ENCODE results near the gene AGGF1.

The AGGF1 gene

DNA sequence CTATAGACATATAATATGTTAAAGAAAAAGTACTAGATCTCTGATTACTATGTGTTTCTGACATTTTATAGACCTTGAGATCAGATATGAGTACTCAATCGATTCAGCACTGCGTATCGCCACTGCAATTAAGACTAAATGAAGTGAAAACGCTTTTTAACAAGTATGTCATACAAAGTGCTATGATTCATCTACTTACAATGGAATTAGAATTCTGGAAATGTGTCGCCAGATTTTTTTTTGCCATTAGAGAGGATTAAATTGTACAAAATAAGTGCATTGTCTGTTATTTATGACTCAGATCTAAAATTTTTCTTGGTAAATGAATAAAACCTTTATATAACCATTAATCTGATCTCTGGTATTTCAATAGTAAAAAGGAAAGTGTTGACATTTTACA is 20.0 kb upstream of the AGGF1 start:
- Mint-ChIP-seq H3K4me1 (ENCODE audit: low read depth) (peaks cover 11% of the 10 kb centered on the region), H3K4me3 (no peak overlapping the region), H3K36me3 (ENCODE audit: low read depth) (no peaks in the 10 kb centered on the region), H3K27me3 (ENCODE audit: low read depth) (peaks cover 28% of the 10 kb centered on the region), H3K9me3 (no peaks in the 10 kb centered on the region), H3K27ac (no peak overlapping the region)
- no peak for DNase-seq (ENCODE audit: low spot score)

DNA sequence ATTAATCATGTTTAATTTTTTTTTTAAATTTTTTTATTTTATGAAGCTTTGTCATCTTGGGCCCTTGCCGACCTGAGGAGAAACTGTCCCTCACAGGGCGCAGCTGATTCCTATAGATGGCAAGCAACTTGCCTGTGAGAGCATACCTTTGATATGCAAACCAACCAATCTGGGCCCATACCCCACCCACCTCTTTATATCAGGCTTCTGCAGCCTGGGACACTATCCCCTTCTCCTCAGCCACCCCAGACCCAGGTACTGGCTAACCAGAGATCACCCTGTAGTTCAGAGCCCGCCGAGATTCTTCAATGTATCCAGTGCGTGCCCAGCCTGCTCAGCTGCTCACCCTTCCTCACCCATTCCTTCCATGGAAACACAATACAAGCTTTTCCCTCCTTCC is 18.7 kb upstream of the AGGF1 start:
- Mint-ChIP-seq H3K4me1 (ENCODE audit: low read depth) (peaks cover 11% of the 10 kb centered on the region), H3K4me3 (no peak overlapping the region), H3K27me3 (ENCODE audit: low read depth) (peaks cover 22% of the 10 kb centered on the region), H3K9me3 (no peaks in the 10 kb centered on the region), H3K36me3 (ENCODE audit: low read depth) (no peaks in the 10 kb centered on the region), H3K27ac (no peak overlapping the region)
- DNase-seq (ENCODE audit: low spot score) = no peak

DNA sequence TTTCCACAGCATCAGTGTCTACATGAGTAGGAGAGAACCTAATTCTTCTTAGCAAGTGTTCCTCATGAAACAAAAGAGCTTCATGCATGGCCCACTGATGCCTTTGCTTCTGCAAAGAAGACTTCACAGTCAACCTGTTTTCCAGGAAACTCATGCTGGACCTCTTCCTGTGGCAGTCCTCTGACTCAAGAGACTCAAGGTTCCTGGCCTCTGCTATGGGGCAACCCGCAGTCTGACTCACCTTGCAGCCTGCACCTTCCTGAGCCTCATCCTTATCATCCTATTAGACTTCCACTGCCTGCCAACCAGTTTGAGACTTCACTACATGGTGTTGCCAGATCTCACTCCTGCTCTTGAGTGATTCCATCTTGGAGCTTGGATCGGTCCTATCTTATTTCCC is 17.6 kb upstream of the AGGF1 start:
- no peak for DNase-seq (ENCODE audit: low spot score)
- Mint-ChIP-seq H3K4me3 (no peak overlapping the region), H3K36me3 (ENCODE audit: low read depth) (no peaks in the 10 kb centered on the region), H3K27me3 (ENCODE audit: low read depth) (peaks cover 12% of the 10 kb centered on the region), H3K9me3 (no peaks in the 10 kb centered on the region), H3K27ac (no peak overlapping the region), H3K4me1 (ENCODE audit: low read depth) (peaks cover 11% of the 10 kb centered on the region)

DNA sequence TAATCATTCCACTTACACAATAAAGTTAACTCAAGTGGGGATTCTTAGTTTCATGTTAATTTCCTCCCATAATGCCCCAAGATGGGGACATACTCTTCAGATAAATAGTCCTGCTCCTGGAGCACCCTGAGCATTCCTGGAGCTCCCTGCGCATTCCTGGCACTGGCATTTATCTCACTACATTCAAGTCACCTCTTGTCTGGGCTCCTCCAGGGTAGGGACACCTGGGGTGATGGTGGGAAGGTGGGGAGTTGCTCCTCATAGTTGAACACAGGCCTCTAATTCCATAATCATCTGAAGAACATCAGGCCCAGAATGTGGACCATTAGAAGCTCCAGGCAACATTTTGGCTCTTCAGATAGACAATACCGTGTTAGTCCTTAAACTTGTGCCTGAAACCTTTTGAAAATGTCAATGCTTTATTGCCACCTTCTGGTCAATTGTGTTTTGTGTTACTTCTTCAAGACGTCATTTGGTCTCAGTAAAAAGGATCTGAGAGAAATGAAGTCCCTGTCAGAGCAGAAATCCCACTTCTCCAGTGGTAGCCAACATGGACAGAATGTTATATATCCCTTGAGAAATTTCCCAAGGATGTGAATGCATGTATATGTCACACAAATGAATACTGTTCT is 14.2 kb upstream of the AGGF1 start:
- DNase-seq (ENCODE audit: low spot score) = no peak
- Mint-ChIP-seq H3K4me1 (ENCODE audit: low read depth) (peaks cover 15% of the 10 kb centered on the region), H3K9me3 (no peaks in the 10 kb centered on the region), H3K36me3 (ENCODE audit: low read depth) (no peaks in the 10 kb centered on the region), H3K27ac (no peak overlapping the region), H3K27me3 (ENCODE audit: low read depth) (peaks cover 9% of the 10 kb centered on the region), H3K4me3 (no peak overlapping the region)

DNA sequence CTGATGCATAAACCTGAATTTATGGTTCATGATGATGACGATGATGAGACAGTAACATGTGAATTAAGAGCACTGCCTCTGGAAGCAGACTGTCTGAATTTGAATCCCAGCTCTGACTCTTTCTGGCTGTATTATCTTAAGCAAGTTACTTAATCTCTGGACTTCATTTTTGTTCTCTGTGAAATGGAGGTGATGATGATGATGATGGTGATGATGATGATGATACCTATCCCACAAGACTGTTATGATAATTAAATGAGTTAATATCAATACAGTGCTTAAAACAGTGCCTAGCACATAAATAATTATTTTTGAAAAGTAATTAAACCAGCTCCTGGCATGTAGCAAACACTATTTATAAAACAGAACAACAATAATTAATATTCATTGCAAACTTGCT is 13.2 kb upstream of the AGGF1 start:
- H3K4me3 Mint-ChIP-seq = no peak overlapping the region
- H3K9me3 Mint-ChIP-seq = no peaks in the 10 kb centered on the region
- peaks cover 15% of the 10 kb centered on the region for H3K4me1 Mint-ChIP-seq (ENCODE audit: low read depth)
- H3K27ac Mint-ChIP-seq = no peak overlapping the region
- DNase-seq (ENCODE audit: low spot score) = no peak
- H3K27me3 Mint-ChIP-seq (ENCODE audit: low read depth) = peaks cover 13% of the 10 kb centered on the region
- H3K36me3 Mint-ChIP-seq (ENCODE audit: low read depth) = no peaks in the 10 kb centered on the region

DNA sequence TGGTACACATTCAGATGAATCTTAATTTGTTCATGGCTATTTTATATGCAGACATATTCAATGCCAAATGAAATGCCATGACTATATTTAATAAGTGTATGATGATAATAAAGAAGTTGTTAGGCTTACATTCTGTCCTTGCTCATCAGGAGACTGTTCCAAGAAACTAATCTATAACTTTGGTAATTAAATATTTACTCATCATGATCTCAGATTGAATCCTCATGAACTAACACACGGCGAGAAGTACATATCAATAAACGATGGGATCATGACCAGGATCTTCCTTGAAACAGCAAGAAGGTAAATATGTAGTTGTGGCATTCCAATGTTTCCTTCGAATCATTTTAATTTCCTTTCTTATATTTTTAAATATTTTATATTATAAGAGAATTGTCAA is 12.5 kb upstream of the AGGF1 start:
- Mint-ChIP-seq H3K27me3 (ENCODE audit: low read depth) (peaks cover 15% of the 10 kb centered on the region), H3K27ac (no peak overlapping the region), H3K9me3 (no peaks in the 10 kb centered on the region), H3K4me3 (no peak overlapping the region), H3K4me1 (ENCODE audit: low read depth) (peaks cover 10% of the 10 kb centered on the region), H3K36me3 (ENCODE audit: low read depth) (no peaks in the 10 kb centered on the region)
- DNase-seq (ENCODE audit: low spot score) = no peak

DNA sequence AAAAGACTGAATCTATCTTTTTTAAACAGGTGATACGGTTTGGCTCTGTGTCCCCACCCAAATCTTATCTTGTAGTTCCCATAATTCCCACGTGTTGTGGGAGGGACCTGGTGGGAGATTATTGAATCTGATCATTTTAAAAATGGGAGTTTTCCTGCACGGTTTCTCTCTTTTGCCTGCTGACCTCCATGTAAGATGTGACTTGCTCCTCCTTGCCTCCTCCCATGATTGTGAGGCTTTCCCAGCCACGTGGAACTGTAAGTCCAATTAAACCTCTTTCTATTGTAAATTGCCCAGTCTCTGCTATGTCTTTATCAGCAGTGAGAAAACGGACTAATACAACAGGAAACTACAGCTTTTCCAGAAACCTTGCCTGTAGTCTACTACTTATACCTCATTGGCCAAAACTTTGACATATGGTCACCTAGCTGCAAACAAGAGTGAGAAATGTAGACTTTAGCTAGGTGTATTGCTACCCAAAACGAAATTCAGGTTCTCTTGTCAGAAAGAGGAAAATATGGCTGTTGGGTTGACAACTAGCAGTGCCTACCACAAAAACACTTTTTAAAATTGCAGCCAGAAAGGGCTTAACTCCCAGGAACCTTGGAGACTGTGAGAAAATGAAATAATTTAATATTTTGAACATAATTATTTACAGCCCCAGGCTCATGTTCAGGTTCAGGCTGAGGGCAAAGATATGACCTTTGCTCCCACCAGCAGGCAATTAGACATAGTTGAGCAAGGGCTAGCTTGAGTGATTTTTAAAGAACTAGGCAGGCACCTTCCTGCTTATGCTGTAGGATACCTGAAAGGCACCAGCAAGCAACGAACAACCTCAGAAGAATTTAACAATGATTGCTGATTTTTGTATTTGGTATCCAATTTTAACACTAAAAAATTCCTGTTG is 7.4 kb upstream of the AGGF1 start:
- H3K27me3 Mint-ChIP-seq (ENCODE audit: low read depth) = peaks cover 23% of the 10 kb centered on the region
- H3K9me3 Mint-ChIP-seq = peaks cover 7% of the 10 kb centered on the region
- no peak overlapping the region for H3K4me3 Mint-ChIP-seq
- DNase-seq (ENCODE audit: low spot score) = no peak
- peaks cover 6% of the 10 kb centered on the region for H3K4me1 Mint-ChIP-seq (ENCODE audit: low read depth)
- no peak overlapping the region for H3K27ac Mint-ChIP-seq
- H3K36me3 Mint-ChIP-seq (ENCODE audit: low read depth) = no peaks in the 10 kb centered on the region

DNA sequence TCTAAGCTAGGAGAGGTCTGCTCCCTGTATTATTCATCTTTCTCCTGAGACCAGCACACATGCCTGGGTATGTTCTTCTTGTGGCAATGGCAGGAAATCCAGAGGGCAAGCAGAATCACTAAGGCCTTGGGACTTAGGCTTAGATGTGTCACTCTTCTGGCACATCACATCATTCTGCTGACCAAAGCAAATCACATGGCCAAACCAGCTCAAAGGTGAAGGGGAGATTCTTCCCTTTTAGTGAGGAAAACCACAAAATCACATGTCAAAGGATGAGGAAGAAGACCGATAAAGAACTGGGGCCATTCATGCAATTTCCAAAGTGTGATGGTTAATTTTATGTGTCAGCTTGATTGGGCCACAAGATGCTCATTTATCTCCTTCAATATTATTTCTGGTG is 5.7 kb upstream of the AGGF1 start:
- Mint-ChIP-seq H3K4me3 (no peak overlapping the region), H3K27ac (no peak overlapping the region), H3K4me1 (ENCODE audit: low read depth) (peaks cover 6% of the 10 kb centered on the region), H3K36me3 (ENCODE audit: low read depth) (peaks cover 9% of the 10 kb centered on the region), H3K9me3 (peaks cover 24% of the 10 kb centered on the region), H3K27me3 (ENCODE audit: low read depth) (peaks cover 16% of the 10 kb centered on the region)
- DNase-seq (ENCODE audit: low spot score) = no peak

DNA sequence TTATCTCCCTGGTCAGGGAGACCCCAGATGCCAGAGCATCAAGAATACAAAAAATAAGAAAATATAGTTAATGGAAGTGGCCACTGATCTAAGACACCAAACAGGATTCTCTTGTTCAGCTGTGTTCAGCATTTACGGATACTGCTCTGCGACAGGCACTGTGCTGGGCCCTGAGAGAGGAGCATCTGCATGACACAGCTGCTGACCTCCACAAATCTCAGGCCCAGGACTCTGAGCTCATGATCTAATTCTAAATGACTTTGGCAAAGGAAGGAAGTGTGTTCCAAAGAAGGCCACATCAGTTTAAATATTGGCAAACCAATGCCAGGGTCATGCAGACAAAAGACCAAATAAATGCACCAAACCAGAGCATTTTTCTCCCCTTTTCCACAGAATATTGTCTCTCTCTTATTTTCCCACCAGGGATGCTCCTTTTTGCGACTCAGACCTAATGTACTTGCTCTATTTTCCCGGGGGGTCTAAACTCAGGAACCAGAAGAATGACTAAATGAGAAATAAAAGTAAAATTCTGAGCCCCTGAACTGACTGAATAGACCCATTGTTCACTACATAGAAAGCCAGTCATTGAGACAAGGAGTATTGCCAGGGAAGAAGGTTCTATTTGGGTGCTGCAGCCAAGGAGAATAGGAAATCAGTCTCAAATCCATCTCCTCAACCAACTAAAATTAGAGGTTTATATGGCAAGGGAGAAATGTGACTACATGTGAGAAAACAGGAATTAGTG is 1.4 kb upstream of the AGGF1 start:
- Mint-ChIP-seq H3K36me3 (ENCODE audit: low read depth) (peaks cover 32% of the 10 kb centered on the region), H3K9me3 (peaks cover 31% of the 10 kb centered on the region), H3K4me3 (no peak overlapping the region), H3K27me3 (ENCODE audit: low read depth) (peaks cover 3% of the 10 kb centered on the region), H3K4me1 (ENCODE audit: low read depth) (peaks cover 20% of the 10 kb centered on the region), H3K27ac (peak overlapping the region; percentile 57)
- no peak for DNase-seq (ENCODE audit: low spot score)

DNA sequence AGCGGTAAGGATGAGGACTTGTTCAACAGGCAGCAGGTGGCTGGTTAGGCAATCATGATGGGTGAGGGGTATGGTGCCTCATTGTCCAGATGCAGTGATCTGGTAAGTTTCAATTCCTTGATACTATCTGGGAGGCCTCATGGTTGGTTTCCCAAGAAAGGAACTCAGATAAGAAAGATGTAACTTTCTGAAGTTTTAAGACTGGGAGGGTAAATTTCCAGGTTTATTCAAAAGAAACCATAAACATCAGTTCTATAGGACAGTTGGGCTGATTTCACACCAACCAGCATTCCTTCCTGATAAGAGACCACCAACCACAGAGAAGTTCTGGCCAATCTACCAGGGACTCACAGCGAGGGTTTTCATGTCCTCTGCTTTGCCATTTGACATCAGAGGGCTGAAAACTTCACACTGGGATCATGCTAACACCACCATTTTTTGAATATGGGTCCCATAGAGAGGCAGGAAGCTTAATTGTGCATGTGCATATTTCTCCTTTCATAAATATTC is 773 bp upstream of the AGGF1 start:
- Mint-ChIP-seq H3K27me3 (ENCODE audit: low read depth) (peaks cover 3% of the 10 kb centered on the region), H3K4me1 (ENCODE audit: low read depth) (peaks cover 20% of the 10 kb centered on the region), H3K27ac (peak overlapping the region; percentile 92), H3K9me3 (peaks cover 31% of the 10 kb centered on the region), H3K36me3 (ENCODE audit: low read depth) (peaks cover 34% of the 10 kb centered on the region), H3K4me3 (peak overlapping the region; percentile 96)
- no peak for DNase-seq (ENCODE audit: low spot score)

DNA sequence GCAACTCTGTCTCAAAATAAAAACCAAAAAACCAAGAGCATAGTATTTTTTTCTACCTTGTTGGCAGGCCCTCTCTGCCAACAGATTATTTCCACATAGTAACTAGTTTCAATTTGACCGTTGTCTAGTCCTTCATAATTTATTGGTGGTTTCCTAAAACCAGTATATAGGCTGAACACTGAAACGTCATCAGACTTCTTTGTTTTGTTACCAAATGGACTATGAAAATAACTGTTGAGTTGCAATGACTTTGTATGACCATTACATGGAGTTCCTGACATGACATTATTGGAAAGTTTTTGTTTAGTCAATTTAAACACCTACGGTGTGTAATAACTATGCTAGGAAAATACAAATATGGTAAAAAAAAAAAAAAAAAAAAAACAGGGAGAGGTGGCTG is 1.7 kb downstream of the AGGF1 start:
- Mint-ChIP-seq H3K4me1 (ENCODE audit: low read depth) (peaks cover 23% of the 10 kb centered on the region), H3K36me3 (ENCODE audit: low read depth) (peaks cover 52% of the 10 kb centered on the region), H3K4me3 (peak overlapping the region; percentile 96), H3K27me3 (ENCODE audit: low read depth) (no peaks in the 10 kb centered on the region), H3K27ac (peak overlapping the region; percentile 92), H3K9me3 (peaks cover 31% of the 10 kb centered on the region)
- no peak for DNase-seq (ENCODE audit: low spot score)

DNA sequence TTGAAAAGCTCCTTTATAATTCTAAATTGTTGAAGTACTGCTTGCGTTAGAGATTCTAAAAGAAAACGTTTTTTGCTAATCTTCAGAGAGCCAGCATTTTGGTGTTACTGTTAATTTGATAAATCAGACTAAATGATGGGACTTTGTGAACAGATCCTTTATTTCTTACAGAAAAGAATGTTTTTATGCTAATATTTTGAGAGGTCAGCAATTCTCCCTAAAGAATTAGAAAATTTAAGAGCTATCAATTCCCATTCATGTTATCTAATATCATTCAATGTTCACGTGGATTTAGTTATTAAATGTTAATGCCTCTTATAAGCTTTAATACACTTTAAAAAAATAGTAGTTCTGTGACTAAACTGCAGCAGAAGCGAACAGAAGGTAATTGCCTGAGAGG is 2.4 kb downstream of the AGGF1 start:
- H3K27ac Mint-ChIP-seq = no peak overlapping the region
- H3K4me1 Mint-ChIP-seq (ENCODE audit: low read depth) = peaks cover 23% of the 10 kb centered on the region
- no peak overlapping the region for H3K4me3 Mint-ChIP-seq
- no peaks in the 10 kb centered on the region for H3K27me3 Mint-ChIP-seq (ENCODE audit: low read depth)
- peaks cover 57% of the 10 kb centered on the region for H3K36me3 Mint-ChIP-seq (ENCODE audit: low read depth)
- H3K9me3 Mint-ChIP-seq = peaks cover 25% of the 10 kb centered on the region
- DNase-seq (ENCODE audit: low spot score) = no peak

DNA sequence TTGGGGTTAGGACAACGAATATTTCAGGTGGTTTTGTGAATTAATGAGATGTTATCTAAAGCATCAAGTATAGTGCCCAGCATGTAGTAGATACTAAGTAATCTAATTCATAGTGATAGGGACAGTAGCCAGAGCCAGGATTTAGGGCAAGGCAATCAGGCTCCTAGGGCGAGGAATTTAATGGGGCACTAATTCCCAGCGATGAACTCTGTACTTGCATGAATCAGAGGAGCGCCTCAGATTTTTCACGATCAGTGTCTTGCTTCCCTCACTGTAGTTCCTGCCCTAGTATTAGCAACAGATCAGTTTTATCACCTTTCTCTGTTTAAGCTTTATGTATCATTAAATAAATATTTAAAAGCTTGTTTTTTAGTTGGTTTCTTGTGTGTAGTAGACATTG is 3.1 kb downstream of the AGGF1 start:
- DNase-seq (ENCODE audit: low spot score) = no peak
- H3K4me1 Mint-ChIP-seq (ENCODE audit: low read depth) = peaks cover 23% of the 10 kb centered on the region
- H3K27ac Mint-ChIP-seq = no peak overlapping the region
- H3K36me3 Mint-ChIP-seq (ENCODE audit: low read depth) = peaks cover 61% of the 10 kb centered on the region
- H3K9me3 Mint-ChIP-seq = peaks cover 18% of the 10 kb centered on the region
- peak overlapping the region; percentile 43 for H3K4me3 Mint-ChIP-seq
- no peaks in the 10 kb centered on the region for H3K27me3 Mint-ChIP-seq (ENCODE audit: low read depth)

DNA sequence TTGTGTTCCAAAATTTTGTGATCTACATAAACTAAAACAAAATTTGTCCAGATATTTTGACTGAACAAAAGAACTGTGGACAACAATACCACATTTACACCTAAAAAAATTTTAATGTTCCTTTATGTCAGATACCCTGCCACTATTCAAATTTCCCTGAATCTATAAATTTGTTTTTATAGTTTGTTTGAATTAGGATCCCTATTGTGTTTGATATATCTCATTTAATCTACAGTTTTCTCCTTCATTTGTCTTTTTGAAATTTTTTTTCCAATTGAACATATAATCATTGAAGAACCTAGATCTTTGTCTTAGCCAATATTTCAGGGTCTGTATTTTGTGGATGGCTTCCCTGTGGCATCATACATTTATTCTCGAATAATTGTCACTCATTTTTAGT is 5.7 kb downstream of the AGGF1 start:
- Mint-ChIP-seq H3K27ac (no peak overlapping the region), H3K4me1 (ENCODE audit: low read depth) (peaks cover 20% of the 10 kb centered on the region), H3K27me3 (ENCODE audit: low read depth) (no peaks in the 10 kb centered on the region), H3K36me3 (ENCODE audit: low read depth) (peaks cover 61% of the 10 kb centered on the region), H3K9me3 (no peaks in the 10 kb centered on the region), H3K4me3 (no peak overlapping the region)
- DNase-seq (ENCODE audit: low spot score) = no peak

Measured in T-helper 2 cell treated with Interferon-gamma antibody and Interleukin-4, amounts not matched to agents 5 μg/mL and 100 μg/mL, for 36 hours (primary cell).